Endothelial cell of umbilical vein (primary cell): ENCODE results near the gene RPRD1A.

Experiments
- CTCF ChIP-seq, 2 donors: IDR thresholded peaks; 1 replicate in 1 of 2; 2 replicates in 1 of 2; pipeline ENCODE4 v1.5.1; 2011; ENCODE audit warnings: low read length in 2 of 2, mild to moderate bottlenecking in 2 of 2, moderate library complexity in 2 of 2, control low read depth in 1 of 2, inconsistent platforms in 1 of 2, low read depth in 1 of 2; ENCODE audit not compliant: insufficient read depth in 1 of 2; ENCODE audit errors: extremely low read depth in 1 of 2
- EZH2 ChIP-seq: IDR thresholded peaks from 2 replicates; pipeline ENCODE4 v1.6.1; 2012; ENCODE audit warnings: borderline replicate concordance, low read depth, mild to moderate bottlenecking, moderate library complexity, low read length, inconsistent platforms; ENCODE audit not compliant: severe bottlenecking
- FOS ChIP-seq: IDR thresholded peaks from 2 replicates; pipeline ENCODE4 v1.6.1; 2011; ENCODE audit warnings: mild to moderate bottlenecking, low read length, moderate library complexity, borderline replicate concordance; ENCODE audit not compliant: insufficient read depth
- GATA2 ChIP-seq: IDR thresholded peaks from 2 replicates; pipeline ENCODE4 v1.7.0; 2011; ENCODE audit warnings: low read depth, mild to moderate bottlenecking, moderate library complexity, mixed read lengths, low read length; ENCODE audit not compliant: insufficient read length, insufficient read depth
- JUN ChIP-seq: IDR thresholded peaks from 2 replicates; pipeline ENCODE4 v1.6.1; 2011; ENCODE audit warnings: borderline replicate concordance, low read depth; ENCODE audit not compliant: insufficient read length, insufficient read depth
- MAX ChIP-seq: IDR thresholded peaks from 2 replicates; pipeline ENCODE4 v1.6.1; 2011; ENCODE audit not compliant: insufficient read depth, insufficient read length
- MYC ChIP-seq: IDR thresholded peaks from one replicate; pipeline ENCODE4 v1.6.1; 2011; ENCODE audit warnings: mild to moderate bottlenecking, low read depth, low read length
- POLR2A ChIP-seq: IDR thresholded peaks from 2 replicates; pipeline ENCODE4 v1.6.1; 2012; ENCODE audit warnings: low read depth, mild to moderate bottlenecking, control low read depth, low read length
- POLR2AphosphoS5 ChIP-seq: IDR thresholded peaks from 2 replicates; pipeline ENCODE4 v1.6.1; 2012; ENCODE audit warnings: low read depth, mild to moderate bottlenecking, control low read depth, low read length, moderate library complexity; ENCODE audit not compliant: insufficient read depth

- no peak for TF ChIP-seq EZH2
- peak; percentile 49 for TF ChIP-seq POLR2AphosphoS5
- TF ChIP-seq POLR2A = peak; percentile 36
- no peak for TF ChIP-seq CTCF (IDR thresholded peaks at IDR 0.05; ENCODE audit: extremely low read depth in 1 of 2, insufficient read depth in 1 of 2, low read depth in 1 of 2, low read length in 2 of 2)
- TF ChIP-seq MAX = peak; percentile 23
- no peak for TF ChIP-seq MYC
- no peak for TF ChIP-seq GATA2
- peak; percentile 41 for TF ChIP-seq FOS
- TF ChIP-seq JUN = no peak
Measured at GRCh38 chr18:36067055-36067957, at the start of gene RPRD1A.
